ENCODE data around the gene GRIA4.

GRIA4 gene

DNA sequence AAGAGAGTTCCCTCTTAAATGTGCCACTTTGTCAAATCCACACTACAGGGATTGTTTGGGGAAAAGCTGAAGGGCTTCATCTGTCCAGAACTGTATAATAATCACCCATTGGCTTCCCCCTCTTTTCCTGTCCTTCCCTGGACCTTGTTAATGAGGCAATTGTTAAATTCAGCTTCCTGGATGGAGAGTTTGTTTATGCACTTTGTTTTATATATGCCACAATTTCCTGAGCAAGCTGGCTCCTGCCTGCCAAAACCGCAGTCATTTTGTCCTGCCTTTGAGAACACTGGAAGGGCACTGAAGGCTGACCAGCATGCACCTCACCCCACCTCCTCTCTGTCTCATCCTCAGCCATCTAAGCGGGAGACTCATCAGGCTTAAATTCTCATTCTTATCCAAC, 325.9 kb downstream of the GRIA4 start:
- H3K9me3 ChIP-seq (ENCODE audit: insufficient read depth, low read length) = no peaks in the 10 kb centered on the region
- H3K36me3 ChIP-seq (ENCODE audit: low read length) = no peaks in the 10 kb centered on the region
- no peaks in the 10 kb centered on the region for H3K27me3 ChIP-seq (ENCODE audit: low read length)
- TF ChIP-seq CTCF (IDR thresholded peaks at IDR 0.05; ENCODE audit: insufficient read depth, low read length, poor library complexity, severe bottlenecking) (no peak), EZH2phosphoT487 (conservative IDR thresholded peaks at IDR 0.05; ENCODE audit: low read length) (no peak)
- H2AFZ ChIP-seq (ENCODE audit: low read depth, low read length, severe bottlenecking) = no peak overlapping the region
- H3K79me2 ChIP-seq (ENCODE audit: insufficient read depth, low read length) = no peaks in the 10 kb centered on the region
- no peak overlapping the region for H3K4me3 ChIP-seq (ENCODE audit: insufficient read depth, low read length, poor library complexity, severe bottlenecking)
- H3K4me2 ChIP-seq (ENCODE audit: low read depth, low read length, poor library complexity, severe bottlenecking) = no peak overlapping the region
- H3K9me2 ChIP-seq (replicated peaks; ENCODE audit: insufficient read depth, low read length) = no peaks in the 10 kb centered on the region
- no peak overlapping the region for H3K27ac ChIP-seq (ENCODE audit: low read depth, low read length)
- no peaks in the 10 kb centered on the region for H3F3A ChIP-seq (ENCODE audit: insufficient read depth)
- no peaks in the 10 kb centered on the region for H4K20me1 ChIP-seq (ENCODE audit: low read depth, low read length)
- no peak overlapping the region for H3K9ac ChIP-seq (ENCODE audit: low read length)

- no peak overlapping the region for H3K27ac ChIP-seq (ENCODE audit: low read depth, low read length)
- H2AFZ ChIP-seq (ENCODE audit: low read depth, low read length, severe bottlenecking) = no peak overlapping the region
- no peaks in the 10 kb centered on the region for H3F3A ChIP-seq (ENCODE audit: insufficient read depth)
- no peaks in the 10 kb centered on the region for H4K20me1 ChIP-seq (ENCODE audit: low read depth, low read length)
- H3K9me3 ChIP-seq (ENCODE audit: insufficient read depth, low read length) = no peaks in the 10 kb centered on the region
- H3K4me3 ChIP-seq (ENCODE audit: insufficient read depth, low read length, poor library complexity, severe bottlenecking) = no peak overlapping the region
- no peaks in the 10 kb centered on the region for H3K36me3 ChIP-seq (ENCODE audit: low read length)
- no peaks in the 10 kb centered on the region for H3K27me3 ChIP-seq (ENCODE audit: low read length)
- H3K79me2 ChIP-seq (ENCODE audit: insufficient read depth, low read length) = no peaks in the 10 kb centered on the region
- H3K9ac ChIP-seq (ENCODE audit: low read length) = no peak overlapping the region
- no peak for TF ChIP-seq CTCF (IDR thresholded peaks at IDR 0.05; ENCODE audit: insufficient read depth, low read length, poor library complexity, severe bottlenecking)
- no peak for TF ChIP-seq EZH2phosphoT487 (conservative IDR thresholded peaks at IDR 0.05; ENCODE audit: low read length)
- no peaks in the 10 kb centered on the region for H3K9me2 ChIP-seq (replicated peaks; ENCODE audit: insufficient read depth, low read length)
- no peak overlapping the region for H3K4me2 ChIP-seq (ENCODE audit: low read depth, low read length, poor library complexity, severe bottlenecking)
These were observed 327.5 kb downstream of the GRIA4 start for GRCh38 chr11:105937331-105937730.

- no peaks in the 10 kb centered on the region for H3K79me2 ChIP-seq (ENCODE audit: insufficient read depth, low read length)
- H2AFZ ChIP-seq (ENCODE audit: low read depth, low read length, severe bottlenecking) = no peak overlapping the region
- no peak for TF ChIP-seq EZH2phosphoT487 (conservative IDR thresholded peaks at IDR 0.05; ENCODE audit: low read length)
- no peak for TF ChIP-seq CTCF (IDR thresholded peaks at IDR 0.05; ENCODE audit: insufficient read depth, low read length, poor library complexity, severe bottlenecking)
- no peak overlapping the region for H3K27ac ChIP-seq (ENCODE audit: low read depth, low read length)
- no peaks in the 10 kb centered on the region for H4K20me1 ChIP-seq (ENCODE audit: low read depth, low read length)
- H3K4me3 ChIP-seq (ENCODE audit: insufficient read depth, low read length, poor library complexity, severe bottlenecking) = no peak overlapping the region
- H3K27me3 ChIP-seq (ENCODE audit: low read length) = no peaks in the 10 kb centered on the region
- H3K9me3 ChIP-seq (ENCODE audit: insufficient read depth, low read length) = no peaks in the 10 kb centered on the region
- H3K9me2 ChIP-seq (replicated peaks; ENCODE audit: insufficient read depth, low read length) = no peaks in the 10 kb centered on the region
- no peak overlapping the region for H3K9ac ChIP-seq (ENCODE audit: low read length)
- H3F3A ChIP-seq (ENCODE audit: insufficient read depth) = no peaks in the 10 kb centered on the region
- H3K36me3 ChIP-seq (ENCODE audit: low read length) = no peaks in the 10 kb centered on the region
- no peak overlapping the region for H3K4me2 ChIP-seq (ENCODE audit: low read depth, low read length, poor library complexity, severe bottlenecking)
These were observed 327.9 kb downstream of the GRIA4 start for GRCh38 chr11:105937738-105938137.
